HEK293 (cell line): ENCODE data around the gene CPA4.

ENCODE experiments used
- CTCF ChIA-PET: fragments of 350-600 bp; formaldehyde crosslinking; extraction: SDS; loops from one replicate; lab custom pipeline; 2021; ENCODE audit warnings: antibody characterized with exemption; lab: Yijun Ruan, JAX
- POLR2A ChIA-PET: fragments of 300-600 bp; formaldehyde crosslinking; extraction: SDS; loops from one replicate; lab custom pipeline; 2020; ENCODE audit warnings: antibody characterized with exemption, inconsistent platforms; lab: Yijun Ruan, JAX
- H3K27ac ChIP-seq: fragments of 200-500 bp; sonication (Bioruptor generic); 2 replicates; pipeline ENCODE4 v1.5.1; 2014; ENCODE audit warnings: low read depth, low read length, control low read depth, inconsistent platforms; ENCODE audit errors: extremely low read depth
- H3K36me3 ChIP-seq, 2 experiments: fragments of 200-500 bp in 1 of 2; sonication (Bioruptor generic) in 1 of 2; 1 replicate in 1 of 2; 2 replicates in 1 of 2; pipeline ENCODE4 v1.5.1; 2014 to 2017; ENCODE audit warnings: inconsistent platforms in 2 of 2, low read length in 2 of 2; ENCODE audit not compliant: control insufficient read depth in 2 of 2, insufficient read depth in 1 of 2
- H3K4me1 ChIP-seq: fragments of 200-500 bp; sonication (Bioruptor generic); 2 replicates; pipeline ENCODE4 v1.5.1; 2014; ENCODE audit warnings: mild to moderate bottlenecking, low read length, inconsistent platforms; ENCODE audit not compliant: control insufficient read depth, insufficient read depth
- H3K4me3 ChIP-seq: 2 replicates; pipeline ENCODE4 v1.5.1; 2011; ENCODE audit warnings: low read depth, mild to moderate bottlenecking, control low read depth, low read length, moderate library complexity
- H3K9me3 ChIP-seq: fragments of 200-500 bp; sonication (Bioruptor generic); 2 replicates; pipeline ENCODE4 v1.5.1; 2014; ENCODE audit warnings: low read depth, low read length, inconsistent platforms; ENCODE audit not compliant: control insufficient read depth, insufficient read depth
- BCL11A ChIP-seq: fragments of 450-650 bp; formaldehyde crosslinking; IDR thresholded peaks from 2 replicates; pipeline ENCODE4 v1.5.1; 2016; ENCODE audit warnings: low read depth, missing biosample characterization, missing genetic modification characterization
- HOXD13 ChIP-seq: sonication (generic); formaldehyde crosslinking; IDR thresholded peaks from 2 replicates; pipeline ENCODE4 v1.8.0; 2022; ENCODE audit warnings: missing genetic modification reagents, borderline replicate concordance
- INSM2 ChIP-seq: fragments of 450-650 bp; formaldehyde crosslinking; IDR thresholded peaks from 2 replicates; pipeline ENCODE4 v1.5.1; 2016; ENCODE audit warnings: missing biosample characterization, missing genetic modification characterization
- KLF10 ChIP-seq: fragments of 450-650 bp; IDR thresholded peaks from 2 replicates; pipeline ENCODE4 v1.5.1; 2018; ENCODE audit warnings: missing biosample characterization, mild to moderate bottlenecking, missing genetic modification characterization
- KLF7 ChIP-seq: fragments of 450-650 bp; formaldehyde crosslinking; IDR thresholded peaks from 2 replicates; pipeline ENCODE4 v1.5.1; 2016; ENCODE audit warnings: missing biosample characterization, missing genetic modification characterization, borderline replicate concordance
- MYNN ChIP-seq: fragments of 450-650 bp; formaldehyde crosslinking; IDR thresholded peaks from 2 replicates; pipeline ENCODE4 v1.5.1; 2016; ENCODE audit warnings: missing biosample characterization, missing genetic modification characterization, borderline replicate concordance
- OSR2 ChIP-seq: fragments of 450-650 bp; formaldehyde crosslinking; IDR thresholded peaks from 2 replicates; pipeline ENCODE4 v1.5.1; 2016; ENCODE audit warnings: missing biosample characterization, missing genetic modification characterization
- PRDM1 ChIP-seq: fragments of 450-650 bp; formaldehyde crosslinking; IDR thresholded peaks from 2 replicates; pipeline ENCODE4; 2016; ENCODE audit warnings: missing biosample characterization, missing genetic modification characterization
- PRDM6 ChIP-seq: fragments of 450-650 bp; formaldehyde crosslinking; IDR thresholded peaks from 2 replicates; pipeline ENCODE4 v1.5.1; 2017; ENCODE audit warnings: missing biosample characterization, missing genetic modification characterization
- TCF7L2 ChIP-seq: IDR thresholded peaks from 2 replicates; pipeline ENCODE4 v1.6.1; 2011; ENCODE audit warnings: low read depth, mild to moderate bottlenecking, inconsistent platforms, low read length, moderate library complexity, borderline replicate concordance
- ZBTB17 ChIP-seq: fragments of 450-650 bp; formaldehyde crosslinking; IDR thresholded peaks from 2 replicates; pipeline ENCODE4 v1.5.1; 2016; ENCODE audit warnings: missing biosample characterization, missing genetic modification characterization
- ZBTB7A ChIP-seq: fragments of 450-650 bp; formaldehyde crosslinking; IDR thresholded peaks from 2 replicates; pipeline ENCODE4 v1.5.1; 2016; ENCODE audit warnings: low read depth, missing biosample characterization, missing genetic modification characterization
- ZFP37 ChIP-seq: fragments of 450-650 bp; formaldehyde crosslinking; IDR thresholded peaks from 2 replicates; pipeline ENCODE4 v1.5.1; 2016; ENCODE audit warnings: missing biosample characterization, missing genetic modification characterization
- ZNF221 ChIP-seq: fragments of 450-650 bp; formaldehyde crosslinking; IDR thresholded peaks from 2 replicates; pipeline ENCODE4 v1.5.1; 2017; ENCODE audit warnings: missing biosample characterization, missing genetic modification characterization, borderline replicate concordance
- ZNF280D ChIP-seq: fragments of 450-650 bp; formaldehyde crosslinking; IDR thresholded peaks from 2 replicates; pipeline ENCODE4 v1.5.1; 2016; ENCODE audit warnings: missing biosample characterization, missing genetic modification characterization
- ZNF311 ChIP-seq: fragments of 450-650 bp; formaldehyde crosslinking; IDR thresholded peaks from 2 replicates; pipeline ENCODE4 v1.5.1; 2017; ENCODE audit warnings: missing biosample characterization, missing genetic modification characterization, borderline replicate concordance
- ZNF354C ChIP-seq: fragments of 450-650 bp; formaldehyde crosslinking; IDR thresholded peaks from 2 replicates; pipeline ENCODE4 v1.5.1; 2016; ENCODE audit warnings: missing biosample characterization, missing genetic modification characterization, low read depth, borderline replicate concordance
- ZNF404 ChIP-seq: fragments of 450-650 bp; formaldehyde crosslinking; IDR thresholded peaks from 2 replicates; pipeline ENCODE4 v1.5.1; 2017; ENCODE audit warnings: missing biosample characterization, missing genetic modification characterization
- ZNF518A ChIP-seq: fragments of 450-650 bp; formaldehyde crosslinking; conservative IDR thresholded peaks from 2 replicates; pipeline ENCODE4 v1.5.1; 2016; ENCODE audit warnings: low read depth, missing biosample characterization, missing genetic modification characterization
- ZNF529 ChIP-seq: fragments of 450-650 bp; formaldehyde crosslinking; IDR thresholded peaks from 2 replicates; pipeline ENCODE4 v1.5.1; 2017; ENCODE audit warnings: missing genetic modification characterization, missing biosample characterization; ENCODE audit not compliant: insufficient replicate concordance
- ZNF555 ChIP-seq: fragments of 450-650 bp; formaldehyde crosslinking; conservative IDR thresholded peaks from 2 replicates; pipeline ENCODE4 v1.5.1; 2017; ENCODE audit warnings: missing biosample characterization, mild to moderate bottlenecking, missing genetic modification characterization, inconsistent platforms
- ZNF600 ChIP-seq: fragments of 450-650 bp; formaldehyde crosslinking; IDR thresholded peaks from 2 replicates; pipeline ENCODE4 v1.5.1; 2016; ENCODE audit warnings: missing biosample characterization, missing genetic modification characterization
- ZNF704 ChIP-seq: fragments of 450-650 bp; formaldehyde crosslinking; IDR thresholded peaks from 2 replicates; pipeline ENCODE4 v1.5.1; 2016; ENCODE audit warnings: missing biosample characterization, missing genetic modification characterization
- ZNF76 ChIP-seq: fragments of 450-650 bp; formaldehyde crosslinking; IDR thresholded peaks from 2 replicates; pipeline ENCODE4; 2016; ENCODE audit warnings: low read depth, missing biosample characterization, missing genetic modification characterization, borderline replicate concordance

The CPA4 gene

GRCh38 chr7:130256704-130257103 lies 36.3 kb upstream of the CPA4 start (continued):
- no peak for TF ChIP-seq ZNF354C (tag by site-specific recombination)

GRCh38 chr7:130258494-130259078 lies 34.4 kb upstream of the CPA4 start:
- no peak overlapping the region for H3K4me3 ChIP-seq
- no peaks in the 10 kb centered on the region for H3K36me3 ChIP-seq
- no peaks in the 10 kb centered on the region for H3K9me3 ChIP-seq
- POLR2A ChIA-PET, result no interaction called here
- no peak overlapping the region for H3K27ac ChIP-seq
- CTCF ChIA-PET, result interaction anchor here (0.6 to 1.1 kb wide), 4 partner anchors 16 to 463 kb away, joined by 3 to 5 read pairs (median 4); no protein-coding TSS in a partner anchor
- H3K4me1 ChIP-seq, result no peaks in the 10 kb centered on the region
- TF ChIP-seq PRDM6 (tag by site-specific recombination), result no peak
- TF ChIP-seq MYNN (tag by site-specific recombination), result no peak
- no peak for TF ChIP-seq ZNF600
- TF ChIP-seq ZNF704 (tag by site-specific recombination), result no peak
- TF ChIP-seq ZNF529, result no peak
- TF ChIP-seq ZNF404 (tag by site-specific recombination), result no peak
- TF ChIP-seq BCL11A (tag by site-specific recombination), result no peak
- TF ChIP-seq INSM2, result no peak
- TF ChIP-seq HOXD13 (CRISPR knock-in tag), result no peak
- 0 out of 2 replicates have a peak, but pooled peaks have one; percentile 4 for TF ChIP-seq ZNF555 (tag by site-specific recombination)
- no peak for TF ChIP-seq ZNF311 (tag by site-specific recombination)
- no peak for TF ChIP-seq ZBTB17
- TF ChIP-seq ZNF280D, result peak; percentile 89; the same call in 1 of the 2 replicates
- TF ChIP-seq ZNF221 (tag by site-specific recombination), result no peak
- no peak for TF ChIP-seq KLF10 (tag by site-specific recombination)
- TF ChIP-seq PRDM1 (tag by site-specific recombination), result no peak
- no peak for TF ChIP-seq ZBTB7A (tag by site-specific recombination)
- TF ChIP-seq OSR2 (tag by site-specific recombination), result no peak
- TF ChIP-seq ZNF76 (tag by site-specific recombination), result no peak
- TF ChIP-seq ZNF518A (tag by site-specific recombination), result peak; percentile 56
- TF ChIP-seq ZFP37 (tag by site-specific recombination), result no peak
- no peak for TF ChIP-seq TCF7L2
- no peak for TF ChIP-seq KLF7 (tag by site-specific recombination)
